Right atrium auricular region (tissue), 2 donors: ENCODE results near the gene ENDOD1. TPM values are rescaled to one million over a fixed set of nuclear protein-coding genes. Genes with fewer than 3 reads are reported as not detected.
"Not testable (repeated sequence)": the region's sequence is repeated elsewhere in the genome, so short reads cannot be mapped to it uniquely, and the experiment has no call there.

Experiments used
- DNase-seq: peaks from one replicate; pipeline ENCODE4 v3.0.0-alpha.2; 2019; ENCODE audit warnings: low spot score
- H3K27ac ChIP-seq, 2 donors: fragments of 200-600 bp; sonication (generic); 1 replicate in 1 of 2; 2 replicates in 1 of 2; pipeline ENCODE4 v1.5.1; 2016 to 2019
- H3K27me3 ChIP-seq, 2 donors: fragments of 200-600 bp; sonication (generic); one replicate each; pipeline versions ENCODE4 v1.5.1 to v1.6.0; 2017 to 2019
- H3K36me3 ChIP-seq: fragments of 200-600 bp; sonication (generic); one replicate; pipeline ENCODE4 v1.5.1; 2016
- H3K4me1 ChIP-seq, 2 donors: fragments of 200-600 bp; sonication (generic); one replicate each; pipeline versions ENCODE4 v1.5.1 to v1.6.0; 2017 to 2019
- H3K4me3 ChIP-seq, 2 donors: fragments of 200-600 bp; sonication (generic); 1 replicate in 1 of 2; 2 replicates in 1 of 2; pipeline ENCODE4 v1.5.1; 2017 to 2019; ENCODE audit warnings: mild to moderate bottlenecking in 1 of 2, moderate library complexity in 1 of 2
- H3K9me3 ChIP-seq, 2 donors: fragments of 200-600 bp; sonication (generic); one replicate each; pipeline ENCODE4 v1.5.1; 2019
- CTCF ChIP-seq, 2 donors: fragments of 200-600 bp; sonication (generic); IDR thresholded peaks; one replicate each; pipeline ENCODE4 v1.5.1; 2019; ENCODE audit warnings: antibody characterized with exemption in 2 of 2
- total RNA-seq, 2 donors: library from RNA; depleted of rRNA; stranded (reverse); fragments of >200 nt; gene quantifications; one replicate each; pipeline ENCODE4 v1.1.0, GENCODE V29; 2016

ENDOD1 gene
- 10 to 100 TPM; 18.8 to 27.7 TPM for total RNA-seq

DNA sequence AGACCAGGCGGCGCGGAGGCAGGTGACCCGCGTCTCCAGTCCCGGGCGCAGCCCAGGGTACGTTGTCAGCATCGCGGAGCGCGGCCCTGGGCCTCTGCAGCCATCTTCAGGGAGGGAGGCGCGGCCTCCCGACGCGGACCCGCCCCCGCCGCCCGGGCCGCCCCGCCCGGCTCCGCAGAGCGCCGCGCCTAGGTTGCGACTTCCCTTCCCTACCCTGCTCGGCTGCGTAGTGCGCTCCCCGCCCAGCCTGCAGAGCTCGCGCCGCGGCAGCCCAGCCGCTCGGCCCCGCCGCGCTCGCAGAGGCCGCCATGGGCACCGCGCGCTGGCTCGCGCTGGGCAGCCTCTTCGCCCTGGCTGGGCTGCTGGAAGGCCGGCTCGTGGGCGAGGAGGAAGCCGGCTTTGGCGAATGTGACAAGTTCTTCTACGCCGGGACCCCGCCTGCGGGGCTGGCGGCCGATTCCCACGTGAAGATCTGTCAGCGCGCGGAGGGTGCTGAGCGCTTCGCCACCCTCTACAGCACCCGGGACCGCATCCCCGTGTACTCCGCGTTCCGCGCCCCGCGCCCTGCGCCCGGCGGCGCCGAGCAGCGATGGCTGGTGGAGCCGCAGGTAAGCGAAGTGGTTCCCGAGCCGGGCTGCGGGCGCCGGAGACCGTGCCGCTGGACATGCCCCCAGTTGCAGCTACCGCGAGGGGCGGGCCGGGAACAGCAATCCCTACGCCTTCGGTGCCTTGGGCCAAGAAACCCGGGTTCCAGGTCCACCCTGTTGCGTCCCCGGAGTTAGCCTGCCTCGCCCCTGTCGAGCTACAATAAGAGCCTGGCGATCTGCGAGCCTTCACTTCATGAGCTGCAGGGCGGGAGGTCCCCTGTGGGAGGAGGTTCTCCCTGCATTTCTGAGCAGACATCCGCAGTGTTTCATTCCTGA lies at the start of gene ENDOD1:
ENDOD1 (plus strand) TSS at position 227 of the 923 bp plus-strand sequence; CDS start at position 309, 82 bp downstream.
- H3K27ac ChIP-seq = peak within 1 kb of the TSS; percentile 85 to 89
- no peak for TF ChIP-seq CTCF (IDR thresholded peaks at IDR 0.05)
- DNase-seq = peak; percentile 74
- H3K4me3 ChIP-seq = peak within 1 kb of the TSS; percentile 83 to 89
- peaks cover 0 to 22% of the 10 kb centered on the region in 2 donors for H3K4me1 ChIP-seq
- H3K9me3 ChIP-seq = no peaks in the 10 kb centered on the region
- H3K27me3 ChIP-seq = no peaks in the 10 kb centered on the region
- H3K36me3 ChIP-seq = no peaks in the 10 kb centered on the region

- no peak overlapping the region for H3K27ac ChIP-seq
- H3K9me3 ChIP-seq = peaks cover 0 to 6% of the 10 kb centered on the region in 2 donors
- no peaks in the 10 kb centered on the region for H3K36me3 ChIP-seq
- no peaks in the 10 kb centered on the region for H3K27me3 ChIP-seq
- H3K4me3 ChIP-seq = no peak overlapping the region
- DNase-seq = no peak
- H3K4me1 ChIP-seq = no peaks in the 10 kb centered on the region
- no peak for TF ChIP-seq CTCF (IDR thresholded peaks at IDR 0.05)
These were observed 47.4 kb upstream of the ENDOD1 start for GRCh38 chr11:95042239-95042638.

GRCh38 chr11:95042906-95043305 lies 46.7 kb upstream of the ENDOD1 start:
- H3K9me3 ChIP-seq = peaks cover 0 to 4% of the 10 kb centered on the region in 2 donors
- H3K4me3 ChIP-seq = no peak overlapping the region
- no peak for TF ChIP-seq CTCF (IDR thresholded peaks at IDR 0.05)
- no peak for DNase-seq
- no peaks in the 10 kb centered on the region for H3K36me3 ChIP-seq
- no peaks in the 10 kb centered on the region for H3K27me3 ChIP-seq
- no peak overlapping the region for H3K27ac ChIP-seq
- no peaks in the 10 kb centered on the region for H3K4me1 ChIP-seq

DNA sequence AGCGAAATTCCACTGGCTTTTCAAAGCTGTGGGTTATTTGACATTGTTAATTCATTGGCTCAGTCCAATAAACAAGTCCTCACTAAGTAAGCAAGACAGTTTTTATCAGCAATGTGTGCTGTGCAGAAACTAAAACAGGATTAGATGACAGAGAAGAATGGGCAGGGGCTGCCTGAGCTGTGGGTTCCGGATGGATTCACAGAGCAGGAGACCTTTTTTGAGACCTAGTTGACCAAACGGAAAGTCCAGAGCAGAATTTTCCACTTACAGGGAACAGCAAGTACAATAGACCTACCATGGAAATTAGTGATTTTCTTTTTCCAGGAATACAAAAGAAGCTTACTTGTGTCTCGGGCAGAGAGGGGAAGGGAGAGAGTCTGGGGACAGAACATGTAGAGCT lies 45.6 kb upstream of the ENDOD1 start:
- Histone ChIP-seq H3K36me3 (no peaks in the 10 kb centered on the region), H3K27me3 (no peaks in the 10 kb centered on the region), H3K27ac (no peak overlapping the region), H3K4me3 (no peak overlapping the region), H3K9me3 (no peaks in the 10 kb centered on the region), H3K4me1 (no peaks in the 10 kb centered on the region)
- no peak for DNase-seq
- no peak for TF ChIP-seq CTCF (IDR thresholded peaks at IDR 0.05)

DNA sequence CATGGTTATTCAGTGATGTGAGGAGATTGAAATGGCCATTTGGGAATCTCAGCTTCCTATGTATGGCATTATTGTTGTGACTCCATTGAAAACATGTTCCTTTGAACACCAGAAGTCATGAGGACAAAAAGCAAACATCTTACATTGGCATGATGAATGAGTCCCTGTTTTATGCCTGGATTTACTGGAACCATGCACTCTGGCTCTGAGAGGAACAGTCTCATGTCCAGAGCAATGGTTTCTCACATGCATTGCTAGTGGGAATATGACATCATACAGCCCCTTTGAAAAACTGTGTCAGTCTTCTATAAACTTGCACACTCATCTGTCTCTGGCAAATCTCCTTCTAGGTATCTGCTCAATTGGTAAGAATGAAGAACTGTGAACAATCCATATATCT lies 43.8 kb upstream of the ENDOD1 start:
- H3K27ac ChIP-seq = no peak overlapping the region
- no peaks in the 10 kb centered on the region for H3K27me3 ChIP-seq
- H3K36me3 ChIP-seq = no peaks in the 10 kb centered on the region
- DNase-seq = no peak
- no peak for TF ChIP-seq CTCF (IDR thresholded peaks at IDR 0.05)
- H3K4me3 ChIP-seq = no peak overlapping the region
- H3K9me3 ChIP-seq = no peaks in the 10 kb centered on the region
- H3K4me1 ChIP-seq = no peaks in the 10 kb centered on the region

DNA sequence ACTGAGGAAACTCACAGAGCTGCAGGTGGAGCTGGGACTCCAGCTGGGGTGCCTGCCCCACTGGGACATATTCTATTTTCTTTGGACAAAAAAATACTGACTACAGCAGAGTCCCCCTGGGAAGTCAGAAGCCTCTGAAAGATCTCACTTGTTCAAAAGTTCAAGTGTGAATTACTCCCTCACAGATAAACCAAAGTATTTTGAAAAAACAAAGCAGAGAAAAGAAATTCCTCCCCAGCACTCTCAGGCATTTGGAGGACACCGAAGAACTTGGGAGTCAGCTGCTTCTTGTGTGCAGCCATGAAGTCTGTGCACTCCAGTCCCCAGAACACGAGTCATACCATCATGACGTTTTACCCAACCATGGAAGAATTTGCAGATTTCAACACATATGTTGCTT lies 40.5 kb upstream of the ENDOD1 start, which contains the start of gene KDM4F:
KDM4F (plus strand) TSS at position 301 of the 400 bp plus-strand sequence.
- H3K36me3 ChIP-seq, H3K4me1 ChIP-seq, DNase-seq, H3K27me3 ChIP-seq, H3K9me3 ChIP-seq, H3K27ac ChIP-seq, H3K4me3 ChIP-seq: not testable (repeated sequence)
